ENCODE data around the gene CCDC85B.

The CCDC85B gene

GRCh38 chr11:65851811-65852507 is 38.5 kb upstream of the CCDC85B start:
- Histone ChIP-seq H3K9me3 (ENCODE audit: control insufficient read depth in 2 of 2, low read length in 2 of 2) (peaks cover 0 to 7% of the 10 kb centered on the region in 2 donors), H3K36me3 (ENCODE audit: control insufficient read depth in 2 of 2, insufficient read depth in 2 of 2, low read length in 2 of 2) (peaks cover 44 to 49% of the 10 kb centered on the region in 2 donors), H3K9ac (ENCODE audit: low read length in 2 of 2) (no peak overlapping the region), H3K4me3 (ENCODE audit: low read length in 2 of 2) (no peak overlapping the region), H3K4me1 (ENCODE audit: control insufficient read depth, insufficient read depth, low read length) (peaks cover 27% of the 10 kb centered on the region), H3K27me3 (ENCODE audit: control insufficient read depth in 1 of 2, insufficient read depth in 2 of 2, low read length in 2 of 2) (no peaks in the 10 kb centered on the region), H3K27ac (ENCODE audit: low read length) (no peak overlapping the region)

GRCh38 chr11:65852508-65853245 is 37.8 kb upstream of the CCDC85B start:
- no peak overlapping the region for H3K4me3 ChIP-seq (ENCODE audit: low read length in 2 of 2)
- H3K27ac ChIP-seq (ENCODE audit: low read length) = no peak overlapping the region
- H3K9ac ChIP-seq (ENCODE audit: low read length in 2 of 2) = no peak overlapping the region
- peaks cover 44 to 49% of the 10 kb centered on the region in 2 donors for H3K36me3 ChIP-seq (ENCODE audit: control insufficient read depth in 2 of 2, insufficient read depth in 2 of 2, low read length in 2 of 2)
- H3K9me3 ChIP-seq (ENCODE audit: control insufficient read depth in 2 of 2, low read length in 2 of 2) = peaks cover 0 to 7% of the 10 kb centered on the region in 2 donors
- H3K4me1 ChIP-seq (ENCODE audit: control insufficient read depth, insufficient read depth, low read length) = peaks cover 27% of the 10 kb centered on the region
- no peaks in the 10 kb centered on the region for H3K27me3 ChIP-seq (ENCODE audit: control insufficient read depth in 1 of 2, insufficient read depth in 2 of 2, low read length in 2 of 2)

GRCh38 chr11:65853246-65853979 is 37.1 kb upstream of the CCDC85B start:
- H3K9ac ChIP-seq (ENCODE audit: low read length in 2 of 2) = no peak overlapping the region
- no peak overlapping the region for H3K4me3 ChIP-seq (ENCODE audit: low read length in 2 of 2)
- H3K4me1 ChIP-seq (ENCODE audit: control insufficient read depth, insufficient read depth, low read length) = peaks cover 30% of the 10 kb centered on the region
- H3K36me3 ChIP-seq (ENCODE audit: control insufficient read depth in 2 of 2, insufficient read depth in 2 of 2, low read length in 2 of 2) = peaks cover 44 to 49% of the 10 kb centered on the region in 2 donors
- H3K9me3 ChIP-seq (ENCODE audit: control insufficient read depth in 2 of 2, low read length in 2 of 2) = peaks cover 0 to 7% of the 10 kb centered on the region in 2 donors
- no peak overlapping the region for H3K27ac ChIP-seq (ENCODE audit: low read length)
- no peaks in the 10 kb centered on the region for H3K27me3 ChIP-seq (ENCODE audit: control insufficient read depth in 1 of 2, insufficient read depth in 2 of 2, low read length in 2 of 2)

- peaks cover 36% of the 10 kb centered on the region for H3K4me1 ChIP-seq (ENCODE audit: control insufficient read depth, insufficient read depth, low read length)
- H3K9ac ChIP-seq (ENCODE audit: low read length in 2 of 2) = no peak overlapping the region
- no peaks in the 10 kb centered on the region for H3K27me3 ChIP-seq (ENCODE audit: control insufficient read depth in 1 of 2, insufficient read depth in 2 of 2, low read length in 2 of 2)
- peaks cover 0 to 7% of the 10 kb centered on the region in 2 donors for H3K9me3 ChIP-seq (ENCODE audit: control insufficient read depth in 2 of 2, low read length in 2 of 2)
- H3K4me3 ChIP-seq (ENCODE audit: low read length in 2 of 2) = no peak overlapping the region
- peaks cover 44 to 49% of the 10 kb centered on the region in 2 donors for H3K36me3 ChIP-seq (ENCODE audit: control insufficient read depth in 2 of 2, insufficient read depth in 2 of 2, low read length in 2 of 2)
- H3K27ac ChIP-seq (ENCODE audit: low read length) = no peak overlapping the region
Observed at GRCh38 chr11:65854161-65854592, 36.3 kb upstream of the CCDC85B start.

- Histone ChIP-seq H3K4me3 (ENCODE audit: low read length in 2 of 2) (no peak overlapping the region), H3K27me3 (ENCODE audit: control insufficient read depth in 1 of 2, insufficient read depth in 2 of 2, low read length in 2 of 2) (no peaks in the 10 kb centered on the region), H3K9ac (ENCODE audit: low read length in 2 of 2) (no peak overlapping the region), H3K4me1 (ENCODE audit: control insufficient read depth, insufficient read depth, low read length) (peaks cover 43% of the 10 kb centered on the region), H3K9me3 (ENCODE audit: control insufficient read depth in 2 of 2, low read length in 2 of 2) (peaks cover 0 to 7% of the 10 kb centered on the region in 2 donors), H3K36me3 (ENCODE audit: control insufficient read depth in 2 of 2, insufficient read depth in 2 of 2, low read length in 2 of 2) (peaks cover 44 to 49% of the 10 kb centered on the region in 2 donors), H3K27ac (ENCODE audit: low read length) (no peak overlapping the region)
Observed at GRCh38 chr11:65854852-65855837, 35.3 kb upstream of the CCDC85B start.

- Histone ChIP-seq H3K27ac (ENCODE audit: low read length) (peak overlapping the region; percentile 100), H3K4me1 (ENCODE audit: control insufficient read depth, insufficient read depth, low read length) (peaks cover 45% of the 10 kb centered on the region), H3K4me3 (ENCODE audit: low read length in 2 of 2) (peak overlapping the region; percentile 86 to 98), H3K9me3 (ENCODE audit: control insufficient read depth in 2 of 2, low read length in 2 of 2) (peaks cover 0 to 5% of the 10 kb centered on the region in 2 donors), H3K36me3 (ENCODE audit: control insufficient read depth in 2 of 2, insufficient read depth in 2 of 2, low read length in 2 of 2) (peaks cover 44 to 46% of the 10 kb centered on the region in 2 donors), H3K9ac (ENCODE audit: low read length in 2 of 2) (no peak overlapping the region), H3K27me3 (ENCODE audit: control insufficient read depth in 1 of 2, insufficient read depth in 2 of 2, low read length in 2 of 2) (no peaks in the 10 kb centered on the region)
Observed at GRCh38 chr11:65855927-65856363, 34.5 kb upstream of the CCDC85B start.

- Histone ChIP-seq H3K4me3 (ENCODE audit: low read length in 2 of 2) (peak overlapping the region; percentile 86 to 98), H3K27ac (ENCODE audit: low read length) (peak overlapping the region; percentile 100), H3K9ac (ENCODE audit: low read length in 2 of 2) (peak overlapping the region; percentile 80 to 89), H3K9me3 (ENCODE audit: control insufficient read depth in 2 of 2, low read length in 2 of 2) (no peaks in the 10 kb centered on the region), H3K4me1 (ENCODE audit: control insufficient read depth, insufficient read depth, low read length) (peaks cover 55% of the 10 kb centered on the region), H3K36me3 (ENCODE audit: control insufficient read depth in 2 of 2, insufficient read depth in 2 of 2, low read length in 2 of 2) (peaks cover 37 to 41% of the 10 kb centered on the region in 2 donors), H3K27me3 (ENCODE audit: control insufficient read depth in 1 of 2, insufficient read depth in 2 of 2, low read length in 2 of 2) (no peaks in the 10 kb centered on the region)
Observed at GRCh38 chr11:65856689-65857499, 33.6 kb upstream of the CCDC85B start.

- Histone ChIP-seq H3K27me3 (ENCODE audit: control insufficient read depth in 1 of 2, insufficient read depth in 2 of 2, low read length in 2 of 2) (no peaks in the 10 kb centered on the region), H3K9ac (ENCODE audit: low read length in 2 of 2) (peak overlapping the region; percentile 80 to 89), H3K4me3 (ENCODE audit: low read length in 2 of 2) (peak overlapping the region; percentile 86 to 98), H3K4me1 (ENCODE audit: control insufficient read depth, insufficient read depth, low read length) (peaks cover 61% of the 10 kb centered on the region), H3K27ac (ENCODE audit: low read length) (peak overlapping the region; percentile 100), H3K36me3 (ENCODE audit: control insufficient read depth in 2 of 2, insufficient read depth in 2 of 2, low read length in 2 of 2) (peaks cover 33 to 43% of the 10 kb centered on the region in 2 donors), H3K9me3 (ENCODE audit: control insufficient read depth in 2 of 2, low read length in 2 of 2) (no peaks in the 10 kb centered on the region)
Observed at GRCh38 chr11:65857500-65857852, 33.0 kb upstream of the CCDC85B start.

- peak within 1 kb of the TSS; percentile 100 for H3K27ac ChIP-seq (ENCODE audit: low read length)
- H3K36me3 ChIP-seq (ENCODE audit: control insufficient read depth in 2 of 2, insufficient read depth in 2 of 2, low read length in 2 of 2) = peaks cover 34 to 42% of the 10 kb centered on the region in 2 donors
- peaks cover 67% of the 10 kb centered on the region for H3K4me1 ChIP-seq (ENCODE audit: control insufficient read depth, insufficient read depth, low read length)
Observed at GRCh38 chr11:65857853-65858680, 32.4 kb upstream of the CCDC85B start, which contains the start of gene CFL1. Gene CFL1 (minus strand): TSS chr11:65858180. CDS start chr11:65858099, 81 bp downstream.

More at GRCh38 chr11:65857853-65858680, 32.4 kb upstream of the CCDC85B start, which contains the start of gene CFL1:
- H3K9ac ChIP-seq (ENCODE audit: low read length in 2 of 2) = peak within 1 kb of the TSS; percentile 90 to 100
- no peaks in the 10 kb centered on the region for H3K9me3 ChIP-seq (ENCODE audit: control insufficient read depth in 2 of 2, low read length in 2 of 2)
- H3K27me3 ChIP-seq (ENCODE audit: control insufficient read depth in 1 of 2, insufficient read depth in 2 of 2, low read length in 2 of 2) = no peaks in the 10 kb centered on the region
- H3K4me3 ChIP-seq (ENCODE audit: low read length in 2 of 2) = peak within 1 kb of the TSS; percentile 91 to 98
